Activated B cell treated with CpG ODN at 0.5 μM for 24 hours (primary cell): ENCODE data around the gene BCAS3. TPM values are rescaled to one million over a fixed set of nuclear protein-coding genes. Genes with fewer than 3 reads are reported as not detected.
"Not testable (repeated sequence)": the region's sequence is repeated elsewhere in the genome, so short reads cannot be mapped to it uniquely, and the experiment has no call there.

Experiments used
- ATAC-seq: fragments of 200-7000 bp; cut with Tn5 transposase; one replicate; pipeline ENCODE4 v1.10.0; 2021; ENCODE audit warnings: low read depth, mild to moderate bottlenecking, moderate library complexity
- CTCF ChIA-PET: fragments of 350-600 bp; sonication (Branson Sonifier 250); formaldehyde crosslinking; loops from one replicate; lab custom pipeline; 2021; ENCODE audit warnings: antibody characterized with exemption; lab: Charles Lee
- POLR2A ChIA-PET: fragments of 350-600 bp; sonication (Branson Sonifier 250); formaldehyde crosslinking; loops from one replicate; lab custom pipeline; 2021; ENCODE audit warnings: antibody characterized with exemption; lab: Charles Lee
- DNase-seq: peaks from one replicate; pipeline ENCODE4 v3.0.0; 2022
- H3K27ac Mint-ChIP-seq: one replicate; pipeline ENCODE4 v1.8.0; 2020; ENCODE audit warnings: mixed read lengths
- H3K27me3 Mint-ChIP-seq: one replicate; pipeline ENCODE4 v1.8.0; 2021; ENCODE audit warnings: mixed read lengths
- H3K36me3 Mint-ChIP-seq: one replicate; pipeline ENCODE4 v1.8.0; 2021; ENCODE audit warnings: low read depth, mixed read lengths
- H3K4me1 Mint-ChIP-seq: one replicate; pipeline ENCODE4 v1.8.0; 2021; ENCODE audit warnings: mixed read lengths
- H3K4me3 Mint-ChIP-seq: one replicate; pipeline ENCODE4 v1.8.0; 2020; ENCODE audit warnings: mild to moderate bottlenecking, mixed read lengths
- H3K9me3 Mint-ChIP-seq: one replicate; pipeline ENCODE4 v1.8.0; 2020; ENCODE audit warnings: mixed read lengths
- intact Hi-C: fragments of 100-400 bp; cut with micrococcal nuclease; formaldehyde crosslinking; loops from one replicate; pipeline ENCODE4 v1.15.1; 2024
- total RNA-seq: library from RNA; stranded (reverse); gene quantifications from 2 replicates; pipeline ENCODE4 v1.2.3, GENCODE V29; 2022
- TF ChIP-seq, protein P1 (sequence below): fragments of 200-600 bp; IDR thresholded peaks from one replicate; pipeline ENCODE4 v1.8.0; 2022; ENCODE audit warnings: antibody characterized with exemption, mild to moderate bottlenecking

BCAS3 gene
- total RNA-seq, 1 donor from 2014 or later: 37.5 TPM

- DNase-seq: no peak
- POLR2A ChIA-PET: no interaction called here
- no peak for ATAC-seq
- Mint-ChIP-seq H3K36me3 (peaks cover 7% of the 10 kb centered on the region), H3K9me3 (peaks cover 13% of the 10 kb centered on the region), H3K27me3 (peaks cover 3% of the 10 kb centered on the region), H3K4me3 (no peak overlapping the region), H3K27ac (no peak overlapping the region), H3K4me1 (peaks cover 3% of the 10 kb centered on the region)
- CTCF ChIA-PET: interaction anchor here (1.1 to 1.7 kb wide), 2 partner anchors 420 to 442 kb away, joined by 3 to 8 read pairs; no protein-coding TSS in a partner anchor
- TF ChIP-seq, protein P1, sequence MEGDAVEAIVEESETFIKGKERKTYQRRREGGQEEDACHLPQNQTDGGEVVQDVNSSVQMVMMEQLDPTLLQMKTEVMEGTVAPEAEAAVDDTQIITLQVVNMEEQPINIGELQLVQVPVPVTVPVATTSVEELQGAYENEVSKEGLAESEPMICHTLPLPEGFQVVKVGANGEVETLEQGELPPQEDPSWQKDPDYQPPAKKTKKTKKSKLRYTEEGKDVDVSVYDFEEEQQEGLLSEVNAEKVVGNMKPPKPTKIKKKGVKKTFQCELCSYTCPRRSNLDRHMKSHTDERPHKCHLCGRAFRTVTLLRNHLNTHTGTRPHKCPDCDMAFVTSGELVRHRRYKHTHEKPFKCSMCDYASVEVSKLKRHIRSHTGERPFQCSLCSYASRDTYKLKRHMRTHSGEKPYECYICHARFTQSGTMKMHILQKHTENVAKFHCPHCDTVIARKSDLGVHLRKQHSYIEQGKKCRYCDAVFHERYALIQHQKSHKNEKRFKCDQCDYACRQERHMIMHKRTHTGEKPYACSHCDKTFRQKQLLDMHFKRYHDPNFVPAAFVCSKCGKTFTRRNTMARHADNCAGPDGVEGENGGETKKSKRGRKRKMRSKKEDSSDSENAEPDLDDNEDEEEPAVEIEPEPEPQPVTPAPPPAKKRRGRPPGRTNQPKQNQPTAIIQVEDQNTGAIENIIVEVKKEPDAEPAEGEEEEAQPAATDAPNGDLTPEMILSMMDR: no peak
- intact Hi-C loops: loop anchor here (2.0 kb wide), 2 partner anchors 418 to 580 kb away; no protein-coding TSS in a partner anchor
These were observed 293.1 kb downstream of the BCAS3 start for GRCh38 chr17:60970741-60971140.

- CTCF ChIA-PET: interaction anchor here (0.9 to 1.7 kb wide), 6 partner anchors 9 to 865 kb away, joined by 3 to 8 read pairs (median 3); no protein-coding TSS in a partner anchor
- ATAC-seq: no peak
- H3K27me3 Mint-ChIP-seq: peaks cover 3% of the 10 kb centered on the region
- peaks cover 12% of the 10 kb centered on the region for H3K9me3 Mint-ChIP-seq
- H3K4me3 Mint-ChIP-seq: no peak overlapping the region
- TF ChIP-seq, protein P1: peak; percentile 31
- no peak overlapping the region for H3K27ac Mint-ChIP-seq
- peaks cover 3% of the 10 kb centered on the region for H3K4me1 Mint-ChIP-seq
- POLR2A ChIA-PET: no interaction called here
- peaks cover 6% of the 10 kb centered on the region for H3K36me3 Mint-ChIP-seq
- no peak for DNase-seq
- intact Hi-C loops: loop anchor here (2.0 kb wide), 2 partner anchors 417 to 579 kb away; no protein-coding TSS in a partner anchor
These were observed 294.1 kb downstream of the BCAS3 start for GRCh38 chr17:60971515-60972369.

DNA sequence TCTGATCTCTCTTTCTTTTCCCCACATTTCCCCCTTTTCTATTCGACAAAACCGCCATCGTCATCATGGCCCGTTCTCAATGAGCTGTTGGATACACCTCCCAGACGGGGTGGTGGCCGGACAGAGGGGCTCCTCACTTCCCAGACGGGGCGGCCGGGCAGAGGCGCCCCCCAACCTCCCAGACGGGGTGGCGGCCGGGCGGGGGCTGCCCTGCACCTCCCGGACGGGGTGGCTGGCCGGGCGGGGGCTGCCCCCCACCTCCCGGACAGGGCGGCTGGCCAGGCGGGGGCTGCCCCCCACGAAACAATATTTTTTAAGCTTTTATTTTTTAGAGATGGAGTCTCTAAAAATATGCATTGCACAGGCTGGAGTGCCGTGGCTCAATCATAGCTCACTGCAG is 299.2 kb downstream of the BCAS3 start:
- ATAC-seq, H3K4me1 Mint-ChIP-seq, H3K9me3 Mint-ChIP-seq, H3K27ac Mint-ChIP-seq, POLR2A ChIA-PET, intact Hi-C loops, CTCF ChIA-PET, H3K4me3 Mint-ChIP-seq, H3K36me3 Mint-ChIP-seq, H3K27me3 Mint-ChIP-seq, DNase-seq: not testable (repeated sequence)

DNA sequence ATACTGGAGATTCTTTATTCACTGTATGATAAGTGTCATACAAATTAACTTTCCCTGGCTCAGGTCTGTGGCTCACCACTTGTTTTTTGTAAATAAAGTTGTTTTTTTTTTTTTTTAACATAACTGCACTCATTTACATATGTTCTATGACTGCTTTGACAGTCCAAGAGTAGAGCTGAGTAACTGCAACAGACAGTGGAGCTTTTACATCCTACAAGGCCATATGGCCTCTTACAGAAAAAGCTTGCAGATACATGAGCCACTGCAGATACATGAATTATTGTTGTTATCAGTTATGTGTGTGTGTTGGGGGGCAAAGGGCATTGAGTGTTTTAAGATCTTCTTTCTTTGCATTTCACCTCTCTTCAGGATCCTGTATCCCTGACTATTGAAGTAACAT is 311.7 kb downstream of the BCAS3 start:
- TF ChIP-seq, protein P1: no peak
- no peak for DNase-seq
- ChIA-PET CTCF (no interaction called here), POLR2A (no interaction called here)
- Mint-ChIP-seq H3K4me3 (no peak overlapping the region), H3K9me3 (no peaks in the 10 kb centered on the region), H3K27me3 (no peaks in the 10 kb centered on the region), H3K4me1 (no peaks in the 10 kb centered on the region), H3K27ac (no peak overlapping the region), H3K36me3 (peaks cover 9% of the 10 kb centered on the region)
- intact Hi-C loops: no loop called here
- no peak for ATAC-seq

- no peaks in the 10 kb centered on the region for H3K27me3 Mint-ChIP-seq
- CTCF ChIA-PET: no interaction called here
These were observed 312.2 kb downstream of the BCAS3 start for GRCh38 chr17:60989846-60990245.

More at GRCh38 chr17:60989846-60990245, 312.2 kb downstream of the BCAS3 start:
- POLR2A ChIA-PET: no interaction called here
- peaks cover 9% of the 10 kb centered on the region for H3K36me3 Mint-ChIP-seq
- no peaks in the 10 kb centered on the region for H3K9me3 Mint-ChIP-seq
- DNase-seq: no peak
- no peak overlapping the region for H3K27ac Mint-ChIP-seq
- TF ChIP-seq, protein P1: no peak
- H3K4me1 Mint-ChIP-seq: no peaks in the 10 kb centered on the region
- intact Hi-C loops: no loop called here
- H3K4me3 Mint-ChIP-seq: no peak overlapping the region
- no peak for ATAC-seq
